HG03520 (cell line): ENCODE results near the gene C19orf18.
"Not testable (repeated sequence)": the region's sequence is repeated elsewhere in the genome, so short reads cannot be mapped to it uniquely, and the experiment has no call there.

Experiments used
- ATAC-seq: cut with Tn5 transposase; IDR thresholded peaks from one replicate; pipeline ENCODE4 v1.9.1; 2021; ENCODE audit warnings: mild to moderate bottlenecking, moderate library complexity; ENCODE audit not compliant: unreplicated experiment

The C19orf18 gene

GRCh38 chr19:57974434-57974833 lies at the start of gene C19orf18:
Gene C19orf18, minus strand, starts transcription at chr19:57974534. Its CDS starts 102 bp downstream, at chr19:57974432.
- no peak for ATAC-seq

- no peak for ATAC-seq
Measured at GRCh38 chr19:58022283-58022660, 47.9 kb upstream of the C19orf18 start.

- no peak for ATAC-seq
Measured at GRCh38 chr19:58021541-58022282, 47.4 kb upstream of the C19orf18 start.

- no peak for ATAC-seq
Measured at GRCh38 chr19:58020129-58020528, 45.8 kb upstream of the C19orf18 start.

GRCh38 chr19:58014141-58014540 lies 39.8 kb upstream of the C19orf18 start:
- ATAC-seq: no peak

GRCh38 chr19:58010507-58010906 lies 36.2 kb upstream of the C19orf18 start:
- no peak for ATAC-seq

GRCh38 chr19:58009666-58010301 lies 35.5 kb upstream of the C19orf18 start:
- no peak for ATAC-seq

GRCh38 chr19:58009301-58009665 lies 34.9 kb upstream of the C19orf18 start:
- no peak for ATAC-seq

GRCh38 chr19:58008877-58009276 lies 34.5 kb upstream of the C19orf18 start:
- not testable (repeated sequence) for ATAC-seq

- ATAC-seq: no peak
Measured at GRCh38 chr19:58007285-58007684, 33.0 kb upstream of the C19orf18 start.

- ATAC-seq: no peak
Measured at GRCh38 chr19:58003174-58003828, 29.0 kb upstream of the C19orf18 start.

GRCh38 chr19:58002384-58003173 lies 28.2 kb upstream of the C19orf18 start, which contains the start of gene ZNF606:
Gene ZNF606, minus strand, starts transcription at chr19:58002820. Its CDS starts 1,501 bp downstream, at chr19:58001319.
- ATAC-seq: peak; percentile 95

- ATAC-seq: peak; percentile 3
Measured at GRCh38 chr19:58001895-58002369, 27.6 kb upstream of the C19orf18 start.

GRCh38 chr19:58000677-58001076 lies 26.3 kb upstream of the C19orf18 start:
- ATAC-seq: no peak

GRCh38 chr19:57992841-57993240 lies 18.5 kb upstream of the C19orf18 start:
- no peak for ATAC-seq

- ATAC-seq: no peak
Measured at GRCh38 chr19:57978586-57979289, 4.4 kb upstream of the C19orf18 start.

GRCh38 chr19:57964761-57965160 lies 9.6 kb downstream of the C19orf18 start:
- no peak for ATAC-seq

GRCh38 chr19:57961785-57962184 lies 12.5 kb downstream of the C19orf18 start:
- no peak for ATAC-seq

- no peak for ATAC-seq
Measured at GRCh38 chr19:57954996-57955395, 19.3 kb downstream of the C19orf18 start.

- no peak for ATAC-seq
Measured at GRCh38 chr19:57949702-57950101, 24.6 kb downstream of the C19orf18 start.
